Epithelial cell of proximal tubule (primary cell): ENCODE data around the gene DAZAP1. TPM values are rescaled to one million over a fixed set of nuclear protein-coding genes. Genes with fewer than 3 reads are reported as not detected.

Experiments used
- DNase-seq: peaks from one replicate; pipeline ENCODE4 v3.0.0-alpha.2; 2011; ENCODE audit warnings: low read depth
- H3K4me3 ChIP-seq: 2 replicates; pipeline ENCODE4 v1.5.1; 2011; ENCODE audit warnings: low read depth, mild to moderate bottlenecking, low read length
- total RNA-seq: library from RNA; depleted of rRNA; stranded (reverse); fragments of >200 nt; gene quantifications from 2 replicates; pipeline ENCODE4 v1.2.3, GENCODE V29; 2015
- TF ChIP-seq, protein P1 (sequence below): conservative IDR thresholded peaks from 2 replicates; pipeline ENCODE4 v1.5.1; 2012; ENCODE audit warnings: low read depth, mild to moderate bottlenecking, low read length

DAZAP1 gene
- total RNA-seq, 1 donor from 2014 or later, result 53.8 TPM

- TF ChIP-seq, protein P1, sequence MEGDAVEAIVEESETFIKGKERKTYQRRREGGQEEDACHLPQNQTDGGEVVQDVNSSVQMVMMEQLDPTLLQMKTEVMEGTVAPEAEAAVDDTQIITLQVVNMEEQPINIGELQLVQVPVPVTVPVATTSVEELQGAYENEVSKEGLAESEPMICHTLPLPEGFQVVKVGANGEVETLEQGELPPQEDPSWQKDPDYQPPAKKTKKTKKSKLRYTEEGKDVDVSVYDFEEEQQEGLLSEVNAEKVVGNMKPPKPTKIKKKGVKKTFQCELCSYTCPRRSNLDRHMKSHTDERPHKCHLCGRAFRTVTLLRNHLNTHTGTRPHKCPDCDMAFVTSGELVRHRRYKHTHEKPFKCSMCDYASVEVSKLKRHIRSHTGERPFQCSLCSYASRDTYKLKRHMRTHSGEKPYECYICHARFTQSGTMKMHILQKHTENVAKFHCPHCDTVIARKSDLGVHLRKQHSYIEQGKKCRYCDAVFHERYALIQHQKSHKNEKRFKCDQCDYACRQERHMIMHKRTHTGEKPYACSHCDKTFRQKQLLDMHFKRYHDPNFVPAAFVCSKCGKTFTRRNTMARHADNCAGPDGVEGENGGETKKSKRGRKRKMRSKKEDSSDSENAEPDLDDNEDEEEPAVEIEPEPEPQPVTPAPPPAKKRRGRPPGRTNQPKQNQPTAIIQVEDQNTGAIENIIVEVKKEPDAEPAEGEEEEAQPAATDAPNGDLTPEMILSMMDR, result no peak
- DNase-seq, result no peak
- H3K4me3 ChIP-seq, result no peak overlapping the region
These were observed 16.2 kb downstream of the DAZAP1 start for GRCh38 chr19:1423436-1424191.

GRCh38 chr19:1424192-1424955, 17.0 kb downstream of the DAZAP1 start:
- no peak overlapping the region for H3K4me3 ChIP-seq
- TF ChIP-seq, protein P1, result no peak
- DNase-seq, result no peak

DNA sequence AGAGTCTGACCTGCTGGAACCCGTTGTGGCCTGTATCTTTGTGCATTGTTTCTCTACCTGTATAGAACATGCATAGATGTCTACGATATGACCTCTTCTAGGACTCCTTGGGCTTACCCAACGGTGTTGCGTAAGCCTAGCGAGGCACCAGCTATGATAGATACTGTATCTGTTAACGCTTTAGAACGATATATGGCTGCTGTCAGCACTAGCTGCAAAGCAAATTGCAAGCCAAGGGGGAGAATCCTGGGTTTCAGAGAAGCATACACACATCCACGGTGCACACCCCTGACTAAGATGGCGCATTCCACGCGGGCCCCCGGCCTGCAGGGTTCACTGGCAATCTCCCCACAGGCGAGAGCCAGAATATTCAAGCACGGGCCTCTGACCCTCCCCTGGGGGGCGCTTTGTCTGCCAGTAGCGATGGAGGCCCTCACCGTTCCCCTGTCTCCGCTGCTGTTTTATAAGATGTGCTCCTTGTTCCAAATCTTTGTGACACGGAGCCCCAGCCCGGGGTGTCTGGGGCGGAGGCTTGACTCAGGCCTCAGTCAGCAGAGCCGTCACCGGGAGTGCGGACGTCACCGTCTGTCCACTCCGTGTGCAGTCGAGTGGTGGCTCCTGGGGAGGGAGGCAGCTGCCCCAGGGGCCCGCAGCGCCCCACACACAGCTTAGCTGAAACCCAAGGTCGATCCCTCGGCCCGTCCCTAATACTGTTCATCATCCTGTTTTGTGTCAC, 17.9 kb downstream of the DAZAP1 start:
- H3K4me3 ChIP-seq, result no peak overlapping the region
- no peak for DNase-seq
- TF ChIP-seq, protein P1, result no peak

DNA sequence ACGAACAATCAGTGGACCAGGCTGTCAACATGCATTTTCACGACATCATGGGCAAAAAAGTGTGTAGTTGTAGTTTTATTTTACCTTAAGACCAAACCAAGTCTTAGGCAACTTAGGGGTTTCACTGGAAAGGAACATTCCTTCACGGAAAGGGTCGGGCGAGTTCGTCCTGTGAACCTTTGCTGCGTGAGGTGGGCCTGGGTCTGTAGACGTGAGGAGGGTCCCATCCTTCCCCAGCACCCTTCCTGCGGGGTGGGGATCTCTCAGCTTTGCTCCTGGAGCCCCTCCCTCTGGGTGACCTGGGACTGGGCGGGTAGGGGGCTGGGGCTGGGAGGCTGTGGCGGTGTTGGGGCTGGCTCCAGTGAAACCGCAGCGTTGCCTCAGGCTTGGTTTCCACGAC, 18.5 kb downstream of the DAZAP1 start:
- DNase-seq, result no peak
- TF ChIP-seq, protein P1, result no peak

DNA sequence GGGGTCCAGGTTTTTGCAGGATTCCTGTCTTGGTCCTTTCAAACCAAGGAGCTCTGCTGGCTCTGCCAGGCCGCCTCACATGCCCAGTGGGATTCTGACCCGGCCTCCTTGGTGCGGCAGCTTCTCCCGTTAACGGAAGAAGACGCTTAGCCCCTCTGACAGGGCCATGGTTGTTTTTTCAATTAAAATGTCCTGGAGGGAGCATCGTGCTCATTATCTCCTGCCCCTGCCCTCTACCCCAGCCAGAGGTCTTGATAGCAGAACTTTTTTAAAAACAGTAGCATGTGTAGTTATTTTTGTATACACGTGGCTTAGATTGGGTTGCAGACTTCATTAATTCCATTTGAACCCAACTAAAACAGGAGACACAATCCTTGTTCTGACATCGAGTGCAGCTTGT, 19.4 kb downstream of the DAZAP1 start:
- TF ChIP-seq, protein P1, result no peak
- DNase-seq, result no peak
- no peak overlapping the region for H3K4me3 ChIP-seq

More for the DNA sequence above, 18.5 kb downstream of the DAZAP1 start:
- H3K4me3 ChIP-seq, result no peak overlapping the region

GRCh38 chr19:1427221-1427920, 20.0 kb downstream of the DAZAP1 start:
- TF ChIP-seq, protein P1, result no peak
- H3K4me3 ChIP-seq, result no peak overlapping the region

More at GRCh38 chr19:1427221-1427920, 20.0 kb downstream of the DAZAP1 start:
- DNase-seq, result no peak
